Astrocyte (in vitro differentiated cells and primary cell): Measurements from ENCODE around the gene PTPN4. TPM values are rescaled to one million over a fixed set of nuclear protein-coding genes. Genes with fewer than 3 reads are reported as not detected.

Source experiments
- DNase-seq: peaks from one replicate; pipeline ENCODE4 v3.0.0-alpha.2; 2010; ENCODE audit warnings: low read depth
- FAIRE-seq: peaks from 2 replicates; lab custom pipeline; 2011; peaks lifted over from hg19 to GRCh38; lab: Jason Lieb, UNC
- H2AFZ ChIP-seq: 2 replicates; pipeline ENCODE4 v1.6.0; 2012; ENCODE audit warnings: low read depth, low read length, inconsistent platforms
- H3K27ac ChIP-seq: 2 replicates; pipeline ENCODE4 v1.5.1; 2011; ENCODE audit warnings: low read depth, low read length, inconsistent platforms
- H3K27me3 ChIP-seq: 2 replicates; pipeline ENCODE4 v1.6.0; 2011; ENCODE audit warnings: low read length, inconsistent platforms; ENCODE audit not compliant: insufficient read depth
- H3K36me3 ChIP-seq: 2 replicates; pipeline ENCODE4 v1.5.1; 2011; ENCODE audit warnings: low read length, inconsistent platforms; ENCODE audit not compliant: insufficient read depth
- H3K4me1 ChIP-seq: 2 replicates; pipeline ENCODE4 v1.5.1; 2011; ENCODE audit warnings: low read length, inconsistent platforms; ENCODE audit not compliant: insufficient read depth
- H3K4me2 ChIP-seq: 2 replicates; pipeline ENCODE4 v1.6.0; 2012; ENCODE audit warnings: low read length, inconsistent platforms
- H3K4me3 ChIP-seq: 2 replicates; pipeline ENCODE4 v1.5.1; 2011; ENCODE audit warnings: low read depth, mild to moderate bottlenecking, low read length, inconsistent platforms; ENCODE audit not compliant: insufficient read depth
- H3K79me2 ChIP-seq: 2 replicates; pipeline ENCODE4 v1.6.0; 2012; ENCODE audit warnings: mild to moderate bottlenecking, low read length, inconsistent platforms; ENCODE audit not compliant: insufficient read depth
- H3K9ac ChIP-seq: 2 replicates; pipeline ENCODE4 v1.6.0; 2012; ENCODE audit warnings: mild to moderate bottlenecking, low read length, inconsistent platforms
- H3K9me3 ChIP-seq: 2 replicates; pipeline ENCODE4 v1.5.1; 2012; ENCODE audit warnings: low read depth, mild to moderate bottlenecking, low read length, inconsistent platforms; ENCODE audit not compliant: insufficient read depth
- H4K20me1 ChIP-seq: 2 replicates; pipeline ENCODE4 v1.6.0; 2012; ENCODE audit warnings: low read length, inconsistent platforms; ENCODE audit not compliant: insufficient read depth
- H3K27ac Mint-ChIP-seq: one replicate; pipeline ENCODE4 v1.8.0; 2021; ENCODE audit warnings: mild to moderate bottlenecking, mixed read lengths; ENCODE audit not compliant: unreplicated experiment
- H3K27me3 Mint-ChIP-seq: one replicate; pipeline ENCODE4 v1.8.0; 2021; ENCODE audit warnings: low read depth, mixed read lengths; ENCODE audit not compliant: unreplicated experiment
- H3K36me3 Mint-ChIP-seq: one replicate; pipeline ENCODE4 v1.8.0; 2021; ENCODE audit warnings: low read depth, mixed read lengths; ENCODE audit not compliant: unreplicated experiment
- H3K4me1 Mint-ChIP-seq: one replicate; pipeline ENCODE4 v1.8.0; 2021; ENCODE audit warnings: low read depth, mixed read lengths; ENCODE audit not compliant: unreplicated experiment
- H3K4me3 Mint-ChIP-seq: one replicate; pipeline ENCODE4 v1.8.0; 2021; ENCODE audit warnings: mild to moderate bottlenecking, moderate library complexity, mixed read lengths; ENCODE audit not compliant: unreplicated experiment
- H3K9me3 Mint-ChIP-seq: one replicate; pipeline ENCODE4 v1.8.0; 2021; ENCODE audit warnings: mild to moderate bottlenecking, mixed read lengths; ENCODE audit not compliant: unreplicated experiment
- EZH2 ChIP-seq: IDR thresholded peaks from 2 replicates; pipeline ENCODE4 v1.6.1; 2012; ENCODE audit warnings: mild to moderate bottlenecking, low read length, inconsistent platforms; ENCODE audit not compliant: insufficient read depth
- total RNA-seq: library from RNA; stranded (reverse); gene quantifications from 2 replicates; pipeline ENCODE4 v1.2.1, GENCODE V29; 2021
- TF ChIP-seq, protein P1 (sequence below): IDR thresholded peaks from 2 replicates; pipeline ENCODE4 v1.5.1; 2011; ENCODE audit warnings: low read depth, mild to moderate bottlenecking, inconsistent platforms, low read length, moderate library complexity; ENCODE audit not compliant: insufficient read depth

The PTPN4 gene
- total RNA-seq, 1 donor from 2014 or later = 38.2 TPM

DNA sequence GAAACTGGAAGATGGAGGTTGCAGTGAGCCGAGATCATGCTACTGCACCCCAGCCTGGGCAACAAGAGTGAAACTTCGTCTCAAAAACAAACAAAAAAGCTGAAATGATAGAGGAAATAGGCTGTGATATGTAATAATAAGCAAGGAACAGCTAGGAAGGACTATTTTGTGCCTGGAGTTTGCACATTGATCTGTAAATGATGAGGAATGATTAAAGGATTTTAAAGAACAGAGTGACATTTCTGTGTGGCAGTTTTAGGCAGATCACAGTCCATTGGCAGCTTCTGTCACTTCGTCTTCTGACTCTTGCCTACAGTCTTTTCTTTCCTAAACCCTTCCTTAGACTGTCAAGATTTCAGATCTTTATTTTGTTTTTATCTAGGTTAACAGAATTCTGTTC lies 272.6 kb downstream of the PTPN4 start:
- Histone ChIP-seq H3K9me3 (no peaks in the 10 kb centered on the region), H3K4me1 (no peaks in the 10 kb centered on the region), H3K9ac (no peak overlapping the region), H3K27ac (no peak overlapping the region), H3K79me2 (peaks cover under 1% of the 10 kb centered on the region), H3K27me3 (no peaks in the 10 kb centered on the region), H3K4me3 (no peak overlapping the region), H3K4me2 (no peak overlapping the region), H4K20me1 (no peaks in the 10 kb centered on the region), H2AFZ (no peak overlapping the region), H3K36me3 (no peaks in the 10 kb centered on the region)
- H3K4me1 Mint-ChIP-seq = no peaks in the 10 kb centered on the region
- H3K27me3 Mint-ChIP-seq = no peaks in the 10 kb centered on the region
- FAIRE-seq (no peak), DNase-seq (no peak)
- H3K27ac Mint-ChIP-seq = no peak overlapping the region
- no peak overlapping the region for H3K4me3 Mint-ChIP-seq
- peaks cover 2% of the 10 kb centered on the region for H3K36me3 Mint-ChIP-seq
- no peak for TF ChIP-seq EZH2
- TF ChIP-seq, protein P1, sequence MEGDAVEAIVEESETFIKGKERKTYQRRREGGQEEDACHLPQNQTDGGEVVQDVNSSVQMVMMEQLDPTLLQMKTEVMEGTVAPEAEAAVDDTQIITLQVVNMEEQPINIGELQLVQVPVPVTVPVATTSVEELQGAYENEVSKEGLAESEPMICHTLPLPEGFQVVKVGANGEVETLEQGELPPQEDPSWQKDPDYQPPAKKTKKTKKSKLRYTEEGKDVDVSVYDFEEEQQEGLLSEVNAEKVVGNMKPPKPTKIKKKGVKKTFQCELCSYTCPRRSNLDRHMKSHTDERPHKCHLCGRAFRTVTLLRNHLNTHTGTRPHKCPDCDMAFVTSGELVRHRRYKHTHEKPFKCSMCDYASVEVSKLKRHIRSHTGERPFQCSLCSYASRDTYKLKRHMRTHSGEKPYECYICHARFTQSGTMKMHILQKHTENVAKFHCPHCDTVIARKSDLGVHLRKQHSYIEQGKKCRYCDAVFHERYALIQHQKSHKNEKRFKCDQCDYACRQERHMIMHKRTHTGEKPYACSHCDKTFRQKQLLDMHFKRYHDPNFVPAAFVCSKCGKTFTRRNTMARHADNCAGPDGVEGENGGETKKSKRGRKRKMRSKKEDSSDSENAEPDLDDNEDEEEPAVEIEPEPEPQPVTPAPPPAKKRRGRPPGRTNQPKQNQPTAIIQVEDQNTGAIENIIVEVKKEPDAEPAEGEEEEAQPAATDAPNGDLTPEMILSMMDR = no peak
- H3K9me3 Mint-ChIP-seq = no peaks in the 10 kb centered on the region

Other genes with a start within 250 kb of the PTPN4 start
- gene SCTR, start 235.4 kb upstream of the PTPN4 start, total RNA-seq = not detected in 2 replicates
- 0.29 and 0.61 TPM in 2 replicates for gene CFAP221, start 215.5 kb upstream of the PTPN4 start, total RNA-seq
- 10.6 and 11.4 TPM in 2 replicates for gene TMEM177, start 80.7 kb upstream of the PTPN4 start, total RNA-seq